ENCODE results near the gene REPIN1.

DNA sequence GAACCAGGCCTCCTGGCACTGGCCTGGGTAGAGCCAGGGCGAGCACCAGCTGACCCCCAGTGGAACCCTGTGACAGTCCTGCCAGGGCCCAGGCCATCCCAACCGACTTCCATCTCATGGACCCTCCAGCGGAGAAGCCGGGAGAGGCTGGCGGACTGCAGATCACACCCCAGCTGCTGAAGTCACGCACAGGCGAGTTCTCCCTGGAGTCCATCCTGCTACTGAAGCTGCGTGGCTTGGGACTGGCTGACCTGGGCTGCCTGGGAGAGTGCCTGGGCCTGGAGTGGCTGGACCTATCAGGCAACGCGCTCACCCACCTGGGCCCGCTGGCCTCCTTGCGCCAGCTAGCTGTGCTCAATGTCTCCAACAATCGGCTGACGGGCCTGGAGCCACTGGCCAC is 31.9 kb upstream of the REPIN1 start:
- TF ChIP-seq, protein P1, sequence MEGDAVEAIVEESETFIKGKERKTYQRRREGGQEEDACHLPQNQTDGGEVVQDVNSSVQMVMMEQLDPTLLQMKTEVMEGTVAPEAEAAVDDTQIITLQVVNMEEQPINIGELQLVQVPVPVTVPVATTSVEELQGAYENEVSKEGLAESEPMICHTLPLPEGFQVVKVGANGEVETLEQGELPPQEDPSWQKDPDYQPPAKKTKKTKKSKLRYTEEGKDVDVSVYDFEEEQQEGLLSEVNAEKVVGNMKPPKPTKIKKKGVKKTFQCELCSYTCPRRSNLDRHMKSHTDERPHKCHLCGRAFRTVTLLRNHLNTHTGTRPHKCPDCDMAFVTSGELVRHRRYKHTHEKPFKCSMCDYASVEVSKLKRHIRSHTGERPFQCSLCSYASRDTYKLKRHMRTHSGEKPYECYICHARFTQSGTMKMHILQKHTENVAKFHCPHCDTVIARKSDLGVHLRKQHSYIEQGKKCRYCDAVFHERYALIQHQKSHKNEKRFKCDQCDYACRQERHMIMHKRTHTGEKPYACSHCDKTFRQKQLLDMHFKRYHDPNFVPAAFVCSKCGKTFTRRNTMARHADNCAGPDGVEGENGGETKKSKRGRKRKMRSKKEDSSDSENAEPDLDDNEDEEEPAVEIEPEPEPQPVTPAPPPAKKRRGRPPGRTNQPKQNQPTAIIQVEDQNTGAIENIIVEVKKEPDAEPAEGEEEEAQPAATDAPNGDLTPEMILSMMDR (IDR thresholded peaks at IDR 0.05) = no peak
- TF ChIP-seq POLR2A (IDR thresholded peaks at IDR 0.05) = no peak

Data from adrenal gland (tissue), 5 donors.